Effector memory CD4-positive, alpha-beta T cell (primary cell): ENCODE measurements around the gene PCNX3.

ENCODE experiments used
- DNase-seq, 3 donors: peaks; one replicate each; pipeline ENCODE4 v3.0.0-alpha.2; 2020
- H3K27ac ChIP-seq: 2 replicates; pipeline ENCODE4 v1.7.0; 2013; ENCODE audit warnings: mild to moderate bottlenecking, low read length, moderate library complexity; ENCODE audit not compliant: insufficient read depth, poor library complexity, severe bottlenecking
- H3K27me3 ChIP-seq: replicated peaks from 2 replicates; pipeline ENCODE4 v1.7.0; 2013; ENCODE audit warnings: mild to moderate bottlenecking, low read length; ENCODE audit not compliant: insufficient read depth, control insufficient read depth, poor library complexity, severe bottlenecking
- H3K36me3 ChIP-seq: 2 replicates; pipeline ENCODE4 v1.7.0; 2013; ENCODE audit warnings: mild to moderate bottlenecking, low read length, moderate library complexity; ENCODE audit not compliant: control insufficient read depth, insufficient read depth
- H3K4me1 ChIP-seq: 2 replicates; pipeline ENCODE4 v1.7.0; 2013; ENCODE audit warnings: low read length, mild to moderate bottlenecking; ENCODE audit not compliant: control insufficient read depth, insufficient read depth, poor library complexity, severe bottlenecking
- H3K4me3 ChIP-seq: 2 replicates; pipeline ENCODE4 v1.7.0; 2013; ENCODE audit warnings: low read length, low read depth, mild to moderate bottlenecking; ENCODE audit not compliant: insufficient read depth, poor library complexity, severe bottlenecking
- H3K9me3 ChIP-seq: 2 replicates; pipeline ENCODE4 v1.7.0; 2013; ENCODE audit warnings: mild to moderate bottlenecking, low read length, moderate library complexity; ENCODE audit not compliant: control insufficient read depth

Gene PCNX3

DNA sequence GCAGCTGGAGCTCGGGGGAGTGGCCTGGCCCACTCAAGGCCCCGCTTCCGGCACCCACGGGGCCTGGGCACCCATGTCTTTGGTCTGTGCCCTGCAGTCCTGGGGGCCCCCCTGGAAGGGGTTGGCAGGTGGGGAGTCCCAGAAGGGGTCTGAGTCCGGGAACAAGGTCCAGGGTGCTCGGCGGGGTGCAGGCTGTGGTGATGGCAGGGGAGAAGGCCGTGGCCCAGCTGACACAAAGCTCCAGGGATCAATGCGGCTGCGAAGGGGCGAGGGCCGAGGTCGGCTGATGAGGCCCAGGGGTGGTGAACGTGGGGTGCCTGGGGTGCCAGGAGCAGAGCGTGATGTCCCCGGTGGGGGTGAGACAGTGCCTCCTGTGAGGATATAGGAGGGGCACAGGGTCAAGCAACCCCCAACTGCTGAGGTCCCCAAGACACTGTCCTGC, 17.3 kb upstream of the PCNX3 start:
- Histone ChIP-seq H3K4me3 (no peak overlapping the region), H3K27ac (no peak overlapping the region), H3K27me3 (no peaks in the 10 kb centered on the region), H3K9me3 (no peaks in the 10 kb centered on the region), H3K4me1 (peaks cover 16% of the 10 kb centered on the region), H3K36me3 (peaks cover 31% of the 10 kb centered on the region)
- DNase-seq, result no peak

DNA sequence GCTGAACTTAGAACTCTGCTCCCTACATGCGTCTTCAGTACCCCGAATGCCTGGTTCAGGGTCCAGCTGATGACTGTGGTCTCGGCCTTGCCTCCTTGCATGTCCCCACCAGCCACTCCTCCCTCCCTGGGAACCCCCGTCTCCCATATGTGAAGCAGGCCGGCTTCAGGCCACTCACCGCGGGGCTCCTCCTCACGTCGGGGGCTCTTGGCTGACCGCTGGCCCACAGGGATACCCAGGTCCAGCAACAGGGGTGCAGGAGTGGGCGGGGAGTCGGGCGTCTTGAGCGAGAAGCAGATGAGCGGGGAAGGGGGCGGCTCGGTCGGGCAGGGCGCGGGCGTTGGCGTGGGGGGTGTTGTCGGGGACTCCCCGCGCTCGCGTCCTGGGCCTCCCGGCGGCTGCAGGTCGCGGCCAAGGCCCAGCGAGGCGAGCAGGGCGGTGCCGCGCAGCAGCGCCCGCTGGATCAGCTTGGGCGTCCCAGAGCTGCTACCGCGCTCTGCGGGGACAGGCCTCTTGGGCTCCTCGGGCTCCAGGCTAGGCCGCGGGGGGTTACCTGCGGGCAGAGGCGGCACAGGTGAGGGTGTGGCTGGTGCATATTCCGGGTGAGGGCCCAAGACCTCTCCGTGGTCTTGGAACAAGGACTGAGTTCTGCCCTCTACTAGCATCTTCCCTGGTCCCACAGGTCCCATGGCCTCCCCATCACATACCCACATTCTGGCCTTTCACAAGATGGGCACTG, 16.2 kb upstream of the PCNX3 start:
- H3K4me1 ChIP-seq, result peaks cover 13% of the 10 kb centered on the region
- no peaks in the 10 kb centered on the region for H3K27me3 ChIP-seq
- H3K27ac ChIP-seq, result no peak overlapping the region
- peaks cover 37% of the 10 kb centered on the region for H3K36me3 ChIP-seq
- DNase-seq, result no peak
- H3K4me3 ChIP-seq, result no peak overlapping the region
- no peaks in the 10 kb centered on the region for H3K9me3 ChIP-seq

DNA sequence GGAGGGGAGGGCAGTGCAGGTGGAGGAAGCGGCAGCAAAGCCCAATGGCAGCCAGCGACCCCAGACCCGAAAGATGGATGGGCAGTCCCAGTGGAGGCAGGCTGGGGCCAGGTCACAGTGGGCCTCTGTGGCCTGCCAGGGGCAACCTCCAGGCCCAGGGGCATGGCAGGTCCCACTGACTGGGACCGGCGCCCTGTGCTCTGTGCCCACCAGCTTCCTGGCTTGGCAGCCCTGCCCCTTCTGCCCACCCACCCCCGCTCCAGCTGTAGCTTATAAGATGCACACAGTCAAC, 15.7 kb upstream of the PCNX3 start:
- Histone ChIP-seq H3K36me3 (peaks cover 41% of the 10 kb centered on the region), H3K27ac (no peak overlapping the region), H3K9me3 (no peaks in the 10 kb centered on the region), H3K4me1 (peaks cover 12% of the 10 kb centered on the region), H3K27me3 (no peaks in the 10 kb centered on the region), H3K4me3 (no peak overlapping the region)
- no peak for DNase-seq

DNA sequence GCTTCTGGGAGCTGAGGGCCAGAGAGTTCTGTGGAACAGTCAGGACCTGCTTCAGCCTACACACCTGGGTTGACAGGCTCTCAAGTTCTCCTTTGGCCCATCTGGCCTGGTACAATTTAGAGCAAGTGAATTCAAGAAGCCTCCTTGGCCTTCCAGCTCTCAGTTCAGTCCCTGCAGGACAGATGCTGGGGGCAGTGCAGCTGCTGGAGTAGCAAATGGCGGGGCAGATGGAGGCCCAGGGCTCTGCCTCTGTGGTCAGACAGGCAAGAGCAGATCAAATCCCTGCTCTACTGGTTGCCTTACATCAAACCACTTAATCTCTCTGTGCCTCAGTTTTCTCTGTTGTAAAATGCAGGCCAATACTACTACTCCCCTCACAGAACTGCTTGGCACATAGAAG, 11.3 kb upstream of the PCNX3 start:
- H3K27me3 ChIP-seq, result no peaks in the 10 kb centered on the region
- no peak overlapping the region for H3K4me3 ChIP-seq
- no peak overlapping the region for H3K27ac ChIP-seq
- no peaks in the 10 kb centered on the region for H3K9me3 ChIP-seq
- DNase-seq, result no peak
- H3K36me3 ChIP-seq, result peaks cover 63% of the 10 kb centered on the region
- H3K4me1 ChIP-seq, result no peaks in the 10 kb centered on the region

DNA sequence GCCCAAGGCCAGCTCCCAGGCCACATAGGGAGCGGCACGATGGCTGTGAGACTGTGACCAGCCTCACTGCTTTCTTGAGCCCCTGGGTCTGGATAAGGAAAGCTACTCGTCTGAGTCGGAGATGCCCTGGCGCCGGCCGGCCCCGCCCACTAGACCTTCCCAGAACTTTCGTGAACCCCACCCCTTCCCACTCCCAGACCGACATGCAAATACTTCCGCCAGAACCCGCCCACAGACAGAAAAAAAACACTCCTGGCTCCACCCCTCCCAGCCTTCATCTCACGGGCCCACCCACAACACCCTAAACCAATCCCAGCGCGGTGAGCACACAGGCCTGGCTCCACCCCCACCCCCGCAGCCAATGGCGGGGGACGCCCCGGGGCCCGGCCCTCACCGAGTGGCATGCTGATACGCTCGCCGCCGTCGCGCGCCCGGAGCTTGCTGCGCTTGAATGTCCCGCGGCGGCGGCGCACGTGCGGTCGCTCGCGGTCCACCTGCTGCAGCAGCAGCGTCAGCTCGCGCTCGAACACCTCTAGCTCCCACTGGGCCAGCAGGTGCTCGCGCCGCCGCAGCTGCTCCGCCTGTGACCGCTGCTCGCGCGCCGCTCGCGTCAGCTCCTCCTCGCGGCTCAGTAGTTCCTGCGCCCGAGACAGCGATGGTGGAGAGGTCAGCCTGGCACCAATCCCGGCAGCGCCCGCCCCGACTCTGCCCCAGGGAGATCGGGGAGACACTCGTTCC, 8.5 kb upstream of the PCNX3 start:
- H3K4me1 ChIP-seq, result peaks cover 17% of the 10 kb centered on the region
- no peaks in the 10 kb centered on the region for H3K27me3 ChIP-seq
- DNase-seq, result no peak
- H3K36me3 ChIP-seq, result peaks cover 65% of the 10 kb centered on the region
- H3K9me3 ChIP-seq, result no peaks in the 10 kb centered on the region
- H3K4me3 ChIP-seq, result no peak overlapping the region
- H3K27ac ChIP-seq, result no peak overlapping the region

DNA sequence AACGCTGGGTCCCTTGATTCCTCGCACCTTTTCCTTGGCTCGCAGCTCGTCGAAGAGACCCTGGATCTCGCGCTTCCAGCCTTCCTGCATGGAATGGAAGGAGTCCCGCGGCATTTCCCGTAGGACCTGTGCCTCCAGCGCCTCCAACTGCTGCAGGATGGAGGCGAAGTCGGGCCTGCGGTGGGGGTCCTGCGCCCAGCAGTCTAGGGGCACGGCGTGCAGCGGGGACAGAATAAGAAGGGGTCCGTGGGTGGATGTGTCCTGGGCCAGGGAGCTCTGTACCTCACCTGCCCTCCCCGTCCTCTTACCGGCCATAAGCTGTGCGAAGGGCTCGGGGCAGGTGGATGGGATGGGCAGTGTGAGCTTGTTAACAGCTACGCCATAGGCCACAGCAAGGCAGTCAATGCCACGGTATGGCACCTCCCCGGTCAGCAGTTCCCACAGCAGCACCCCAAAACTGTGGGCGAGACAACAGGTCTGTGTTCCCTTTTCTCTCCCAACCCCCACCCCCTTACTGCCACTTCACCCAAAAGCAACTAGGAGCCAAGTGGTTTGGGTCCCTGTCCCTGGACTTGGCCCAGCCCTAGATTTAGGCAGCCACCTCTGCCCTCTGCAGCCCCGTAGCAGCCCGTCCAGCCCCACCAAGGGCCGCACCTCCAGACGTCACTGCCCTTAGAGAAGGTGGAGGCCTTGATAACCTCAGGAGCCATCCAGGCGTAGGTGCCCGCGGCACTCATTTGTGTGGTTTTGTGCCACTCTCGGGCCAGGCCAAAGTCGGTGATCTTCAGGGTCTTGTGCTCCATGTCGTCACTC, 7.8 kb upstream of the PCNX3 start:
- Histone ChIP-seq H3K27me3 (no peaks in the 10 kb centered on the region), H3K4me3 (no peak overlapping the region), H3K36me3 (peaks cover 65% of the 10 kb centered on the region), H3K4me1 (peaks cover 25% of the 10 kb centered on the region), H3K9me3 (no peaks in the 10 kb centered on the region), H3K27ac (no peak overlapping the region)
- no peak for DNase-seq

DNA sequence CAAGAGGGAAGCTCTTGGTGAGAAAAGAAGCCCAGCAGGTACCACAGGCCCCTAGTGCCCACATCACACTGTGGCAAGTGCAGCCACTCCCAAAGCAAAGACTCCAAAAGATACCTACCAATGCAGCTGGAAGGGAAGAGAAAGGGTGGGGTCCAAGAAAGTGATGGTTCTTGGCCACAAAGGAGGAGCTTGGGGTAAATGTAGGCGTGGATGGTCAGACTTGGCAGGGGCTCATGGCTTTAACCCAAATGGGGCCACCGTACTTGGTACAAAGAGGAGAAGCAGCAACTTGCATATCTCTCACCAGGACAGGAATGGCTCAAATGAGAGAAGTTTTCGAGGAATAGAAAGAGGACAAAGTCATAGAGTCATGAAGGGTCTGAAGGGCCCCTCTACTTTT, 6.3 kb upstream of the PCNX3 start:
- DNase-seq, result no peak
- H3K4me1 ChIP-seq, result peaks cover 36% of the 10 kb centered on the region
- no peak overlapping the region for H3K27ac ChIP-seq
- H3K36me3 ChIP-seq, result peaks cover 51% of the 10 kb centered on the region
- no peaks in the 10 kb centered on the region for H3K9me3 ChIP-seq
- no peaks in the 10 kb centered on the region for H3K27me3 ChIP-seq
- H3K4me3 ChIP-seq, result no peak overlapping the region

DNA sequence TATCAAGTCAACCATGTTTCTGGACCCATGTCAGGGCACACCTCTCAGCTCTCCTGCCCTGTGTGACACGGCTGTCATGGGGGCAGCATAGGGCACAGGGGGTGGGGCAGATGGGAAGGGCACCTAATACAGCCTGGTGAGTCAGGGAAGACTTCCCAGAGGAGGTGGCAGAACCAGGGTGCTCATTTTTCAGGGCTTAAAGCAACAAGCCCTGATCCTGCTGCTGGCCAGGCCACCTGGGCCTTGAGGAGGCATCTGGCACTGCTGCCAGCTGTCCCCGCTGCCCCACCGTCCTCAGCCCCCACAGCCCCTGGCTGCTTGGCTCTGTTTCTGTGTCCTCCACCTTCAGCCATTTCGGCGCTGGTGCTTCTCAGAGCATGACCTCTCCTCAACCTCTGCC, 5.9 kb upstream of the PCNX3 start:
- H3K27me3 ChIP-seq, result no peaks in the 10 kb centered on the region
- no peak for DNase-seq
- H3K36me3 ChIP-seq, result peaks cover 47% of the 10 kb centered on the region
- H3K4me1 ChIP-seq, result peaks cover 36% of the 10 kb centered on the region
- H3K4me3 ChIP-seq, result no peak overlapping the region
- H3K27ac ChIP-seq, result no peak overlapping the region
- no peaks in the 10 kb centered on the region for H3K9me3 ChIP-seq

DNA sequence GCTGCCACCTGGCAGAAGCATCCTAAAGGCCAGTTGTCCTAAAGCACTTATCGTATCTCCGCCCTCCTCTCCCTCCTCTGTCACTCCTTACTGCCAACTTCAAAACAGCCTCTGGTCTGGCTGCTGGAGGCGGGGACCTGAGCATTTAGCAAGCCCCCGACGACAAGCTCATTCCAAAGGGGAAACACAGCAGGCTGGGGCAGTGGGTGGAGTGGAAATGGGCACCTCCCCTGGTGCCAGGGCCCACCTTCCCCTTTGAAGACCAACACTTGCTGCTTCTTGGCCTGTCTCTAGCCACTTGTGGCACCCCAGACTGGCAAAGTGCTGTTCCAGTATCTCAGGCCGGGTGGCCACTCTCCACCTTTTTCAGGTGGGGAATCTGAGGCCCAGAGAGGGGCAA, 5.2 kb upstream of the PCNX3 start:
- peaks cover 40% of the 10 kb centered on the region for H3K36me3 ChIP-seq
- H3K27ac ChIP-seq, result peak overlapping the region; percentile 96
- DNase-seq, result no peak
- no peak overlapping the region for H3K4me3 ChIP-seq
- H3K9me3 ChIP-seq, result no peaks in the 10 kb centered on the region
- no peaks in the 10 kb centered on the region for H3K27me3 ChIP-seq
- H3K4me1 ChIP-seq, result peaks cover 36% of the 10 kb centered on the region
